Fibroblast of skin of right biceps (primary cell): ENCODE results near the gene DDT.
A peak's percentile ranks its signal among the peaks of the same experiment; 100 is the strongest.
"Not testable (repeated sequence)": the region's sequence is repeated elsewhere in the genome, so short reads cannot be mapped to it uniquely, and the experiment has no call there.

Experiments
- DNase-seq: peaks from one replicate; pipeline ENCODE4 v3.0.0-alpha.2; 2013

The DDT gene

DNA sequence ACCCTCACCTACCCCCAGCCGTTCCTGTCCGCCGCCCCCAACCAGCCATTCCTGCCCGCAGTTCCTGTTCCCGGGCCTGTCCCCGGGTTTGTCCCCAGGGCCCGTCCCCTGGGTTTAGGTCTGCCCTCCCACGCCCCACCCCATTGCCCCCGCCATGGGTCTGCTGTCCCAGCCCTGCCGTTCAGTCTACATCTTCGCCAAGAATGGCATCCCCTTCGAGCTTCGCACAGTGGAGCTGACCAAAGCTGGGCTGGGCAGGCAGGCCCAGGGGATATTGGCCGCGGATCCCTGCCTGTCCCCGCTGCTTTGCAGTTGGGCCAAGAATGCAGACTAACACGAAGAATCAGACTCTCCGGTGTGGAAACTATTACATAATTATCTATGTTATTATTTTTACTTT lies 24.5 kb downstream of the DDT start:
- DNase-seq, result not testable (repeated sequence)

GRCh38 chr22:23947391-23947790 lies 26.9 kb downstream of the DDT start:
- DNase-seq, result not testable (repeated sequence)

DNA sequence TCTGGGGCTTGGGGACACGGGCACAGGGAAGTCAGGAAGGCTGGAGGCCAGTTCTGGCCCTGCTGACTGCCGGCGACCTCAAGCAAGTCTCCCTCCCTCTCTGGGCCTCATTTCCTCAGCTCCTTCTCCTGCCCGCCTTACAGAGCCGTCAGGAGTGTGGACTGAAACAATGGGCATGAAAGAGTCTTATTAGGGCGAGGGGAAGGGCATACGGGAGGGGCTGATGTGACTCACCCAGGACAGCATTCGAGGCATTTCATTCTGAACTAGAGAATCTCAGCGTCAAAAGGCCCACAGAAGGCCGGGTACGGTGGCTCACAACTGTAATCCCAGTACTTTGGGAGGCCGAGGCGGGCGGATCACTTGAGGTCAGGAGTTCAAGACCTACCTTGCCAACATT lies 34.1 kb downstream of the DDT start:
- DNase-seq, result not testable (repeated sequence)

DNA sequence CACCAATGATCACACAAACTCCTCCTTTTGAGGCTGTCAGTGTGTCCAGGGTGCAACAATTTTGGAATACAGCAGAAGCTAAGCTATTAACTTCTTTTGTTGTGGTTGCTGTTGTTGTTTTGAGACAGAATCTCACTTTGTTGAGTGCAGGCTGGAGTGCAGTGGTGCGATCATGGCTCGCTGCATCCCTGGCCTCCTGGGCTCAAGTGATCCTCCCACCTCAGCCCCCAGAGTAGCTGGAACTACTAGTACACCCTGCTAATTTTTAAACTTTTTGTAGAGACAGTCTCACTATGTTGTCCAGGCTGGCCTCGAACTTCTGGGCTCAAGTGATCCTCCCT lies 35.3 kb downstream of the DDT start:
- DNase-seq, result no peak

DNA sequence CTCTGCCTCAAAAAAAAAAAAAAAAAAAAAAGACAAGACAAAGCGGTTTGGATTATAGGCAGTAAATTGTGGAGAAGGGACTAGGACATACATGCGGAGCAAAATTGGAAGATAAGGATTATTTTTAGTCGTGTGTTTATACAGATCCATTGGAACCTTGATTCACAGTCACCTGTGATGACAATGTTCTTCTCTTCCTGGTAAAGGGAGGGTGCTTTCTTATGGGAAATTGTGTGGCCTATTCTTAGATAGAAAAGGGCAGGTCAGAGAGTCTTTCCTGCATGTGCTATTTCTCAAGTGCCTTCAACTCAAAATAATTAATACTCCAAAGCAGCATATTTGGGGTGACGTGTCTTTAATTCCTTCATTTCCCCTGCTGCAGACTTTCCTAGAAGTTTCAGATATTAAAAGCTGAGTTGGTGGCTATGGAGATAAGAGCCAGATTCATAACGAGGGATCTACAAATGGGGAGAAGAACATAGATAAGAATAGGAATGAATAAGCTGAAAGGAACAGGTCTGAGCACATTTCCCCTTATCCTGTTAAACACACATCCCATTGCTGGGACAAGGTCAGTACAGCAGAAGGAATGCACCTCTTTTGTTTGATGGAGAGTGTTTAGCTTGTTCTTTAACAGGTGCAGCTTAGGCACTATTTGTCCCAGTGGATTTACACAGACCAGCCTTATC lies 35.8 kb downstream of the DDT start:
- no peak for DNase-seq

- DNase-seq, result no peak
Observed at GRCh38 chr22:23926561-23926960, 47.7 kb downstream of the DDT start.

DNA sequence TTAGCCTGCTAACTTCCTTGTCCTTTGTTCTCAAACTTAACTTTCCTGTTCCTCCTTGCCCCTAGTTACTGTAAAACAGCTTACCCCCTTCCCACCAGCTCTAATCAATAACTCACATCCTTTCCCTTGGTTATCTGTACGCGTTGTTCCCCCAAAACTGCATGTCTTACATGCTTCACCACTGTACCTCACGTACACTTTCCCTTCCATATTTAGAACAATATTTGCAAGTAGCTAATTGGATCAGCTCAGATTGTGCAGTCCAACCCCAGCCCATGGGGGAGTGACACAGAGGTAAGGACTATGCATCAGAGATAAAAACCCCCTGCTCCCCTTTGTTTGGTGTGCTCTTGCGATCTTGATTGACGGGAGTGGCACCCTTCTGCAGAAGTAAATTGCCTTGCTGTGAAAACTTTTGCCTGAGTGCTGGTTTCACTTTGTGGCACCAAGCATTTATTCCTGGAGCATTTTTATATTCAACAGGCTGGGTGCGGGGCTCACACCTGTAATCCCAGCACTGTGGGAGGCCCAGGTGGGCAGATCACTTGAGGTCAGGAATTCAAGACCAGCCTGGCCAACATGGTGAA lies 49.1 kb downstream of the DDT start:
- no peak for DNase-seq

- DNase-seq, result no peak
Observed at GRCh38 chr22:23922921-23923320, 51.3 kb downstream of the DDT start.

DNA sequence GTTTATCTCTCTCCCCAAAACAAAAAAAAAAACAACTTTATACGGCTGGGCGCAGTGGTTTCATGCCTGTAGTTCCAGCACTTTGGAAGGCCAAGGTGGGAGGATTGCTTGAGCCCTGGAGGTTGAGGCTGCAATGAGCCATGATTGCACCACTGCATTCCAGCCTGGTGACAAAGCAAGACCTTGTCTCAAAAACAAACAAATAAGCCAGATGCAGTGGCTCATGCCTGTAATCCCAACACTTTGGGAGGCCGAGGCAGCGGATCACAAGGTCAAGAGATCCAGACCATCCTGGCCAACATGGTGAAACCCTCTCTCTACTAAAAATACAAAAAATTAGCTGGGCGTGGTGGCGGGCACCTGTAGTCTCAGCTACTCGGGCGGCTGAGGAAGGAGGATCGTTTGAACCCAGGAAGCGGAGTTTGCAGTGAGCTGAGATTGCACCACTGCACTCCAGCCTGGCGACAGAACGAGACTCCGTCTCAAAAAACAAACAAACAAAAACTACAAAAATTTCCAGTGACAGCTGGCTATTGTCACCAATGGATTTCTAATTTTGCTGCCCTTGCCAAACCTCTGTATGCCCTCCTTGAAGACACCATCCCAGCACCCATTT lies 52.5 kb downstream of the DDT start:
- peak; percentile 11 for DNase-seq
